GM19099 (cell line): ENCODE results near the gene FNDC3B.

Experiments used
- POLR2A ChIP-seq: IDR thresholded peaks from 3 replicates; pipeline ENCODE4 v1.6.1; 2011; ENCODE audit warnings: low read depth; ENCODE audit not compliant: insufficient read length; ENCODE audit errors: extremely low read depth

The FNDC3B gene

DNA sequence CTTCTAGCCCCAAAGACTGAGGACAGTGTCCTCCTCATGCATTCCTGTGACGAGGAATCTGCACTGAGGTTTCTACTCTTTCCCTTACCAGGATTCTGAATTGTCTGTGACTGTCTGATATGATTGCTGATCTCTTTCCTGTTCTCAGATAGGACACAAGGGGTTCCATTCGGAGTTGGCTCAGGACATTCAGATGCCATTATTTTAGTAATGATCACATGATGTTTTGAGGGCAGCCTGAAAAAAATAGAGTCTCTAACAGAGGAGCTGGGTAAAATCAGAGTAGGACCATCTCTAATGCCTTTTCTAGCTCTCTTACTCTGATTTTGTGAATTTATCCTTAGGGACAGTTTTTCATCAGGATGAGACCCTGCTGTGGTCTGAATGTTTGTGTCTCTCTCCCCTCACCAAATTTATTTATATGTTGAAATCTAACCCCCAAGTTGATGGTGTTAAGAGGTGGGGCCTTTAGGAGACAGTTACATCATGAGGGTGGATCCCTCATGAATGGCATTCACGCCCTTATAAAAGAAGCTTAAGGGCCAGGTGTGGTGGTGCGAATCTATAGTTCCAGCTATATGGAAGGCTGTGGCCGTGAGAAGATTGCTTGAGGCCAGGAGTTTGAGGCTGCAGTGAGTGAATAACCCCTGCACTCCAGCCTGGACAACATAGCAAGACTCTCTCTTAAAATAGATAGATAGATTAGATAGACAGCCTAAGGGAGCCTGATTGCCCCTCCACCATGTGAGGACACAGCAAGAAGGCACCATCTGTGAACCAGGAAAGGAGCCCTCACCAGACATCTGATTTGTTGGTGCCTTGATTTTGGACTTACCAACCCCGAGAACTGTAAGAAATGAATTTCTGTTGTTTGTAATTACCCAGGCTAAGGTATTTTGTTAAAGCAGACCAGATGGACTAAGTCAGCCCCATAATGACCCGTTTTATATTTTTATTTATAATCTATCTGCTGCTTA is 24.4 kb downstream of the FNDC3B start:
- TF ChIP-seq POLR2A: no peak

- TF ChIP-seq POLR2A: no peak
Measured at GRCh38 chr3:172065527-172065926, 26.1 kb downstream of the FNDC3B start.

DNA sequence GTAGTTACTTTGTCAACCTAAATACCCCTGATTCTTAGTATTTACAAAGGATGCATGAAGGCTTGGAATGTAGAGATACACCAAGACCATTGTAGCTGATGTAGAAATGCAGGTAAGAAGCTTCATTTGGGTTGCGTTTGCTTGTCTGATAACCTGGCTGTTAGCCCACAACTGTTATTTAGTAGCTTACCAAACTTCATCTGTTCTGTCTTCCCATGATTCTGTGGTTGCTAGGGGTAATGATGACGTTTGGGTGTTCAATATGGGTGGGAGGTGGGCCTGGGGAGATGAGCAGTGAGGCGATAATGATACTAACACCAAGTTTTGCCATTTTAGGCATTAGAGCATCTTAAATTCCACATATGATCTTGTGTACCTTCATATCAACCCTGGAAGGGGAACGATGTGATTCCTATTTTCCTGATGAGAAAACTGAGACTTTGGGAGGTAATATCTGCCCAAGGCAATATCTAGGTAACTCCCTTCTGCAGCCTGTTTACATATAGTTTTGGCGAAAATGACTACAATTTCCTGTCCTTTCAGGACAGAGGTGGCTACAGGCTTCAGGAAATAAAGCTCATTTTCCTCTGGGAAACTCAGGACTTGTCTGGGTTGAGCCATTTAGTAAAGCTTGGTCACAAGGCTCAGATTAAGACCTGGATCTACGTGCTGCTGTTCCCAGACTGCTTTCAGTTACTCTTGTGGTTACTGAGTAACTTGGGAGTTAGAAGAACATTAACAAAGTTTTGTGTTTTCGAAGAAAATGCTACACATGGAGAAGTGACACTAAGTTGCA is 26.8 kb downstream of the FNDC3B start:
- TF ChIP-seq POLR2A: no peak

GRCh38 chr3:172066880-172067796 is 27.8 kb downstream of the FNDC3B start:
- no peak for TF ChIP-seq POLR2A

- TF ChIP-seq POLR2A: no peak
Measured at GRCh38 chr3:172067837-172068440, 28.6 kb downstream of the FNDC3B start.

- no peak for TF ChIP-seq POLR2A
Measured at GRCh38 chr3:172068977-172069376, 29.6 kb downstream of the FNDC3B start.

DNA sequence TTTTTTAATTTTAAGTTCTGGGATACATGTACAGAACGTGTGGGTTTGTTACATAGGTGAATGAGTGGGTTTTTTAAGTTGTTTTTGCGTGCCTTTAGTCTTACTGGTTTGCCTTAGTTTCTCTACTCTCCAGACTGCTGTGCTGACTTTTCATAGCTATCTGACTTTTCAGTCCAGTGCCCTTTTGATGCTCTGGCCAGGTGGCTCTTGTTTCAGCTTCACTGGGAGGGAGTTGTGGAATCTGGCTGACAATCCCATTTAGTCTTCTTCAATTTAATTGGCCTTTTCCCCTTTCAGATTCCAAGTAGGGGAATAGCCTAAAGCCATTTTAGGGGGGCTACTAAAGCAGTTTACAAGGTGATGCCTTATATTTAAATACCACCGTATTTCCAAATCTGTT is 30.1 kb downstream of the FNDC3B start:
- no peak for TF ChIP-seq POLR2A

DNA sequence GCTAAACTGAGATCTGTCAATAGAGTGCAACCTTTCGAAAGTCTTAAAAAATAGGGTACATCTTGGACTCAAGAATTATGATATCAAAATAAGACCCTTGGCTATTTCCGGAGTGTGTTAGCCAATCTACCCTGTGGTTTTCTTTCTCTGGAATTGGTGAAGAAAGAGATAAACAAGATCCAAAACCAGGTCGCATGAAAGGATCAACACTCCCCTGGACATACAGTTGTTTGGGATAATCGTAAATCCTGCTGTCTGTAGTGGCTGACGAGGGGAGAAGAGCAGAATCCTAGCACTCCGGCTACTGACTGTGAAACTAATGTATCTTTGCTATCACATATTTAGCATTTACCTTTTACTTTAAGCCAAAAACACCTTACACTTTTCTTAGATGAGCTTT is 30.9 kb downstream of the FNDC3B start:
- TF ChIP-seq POLR2A: no peak

DNA sequence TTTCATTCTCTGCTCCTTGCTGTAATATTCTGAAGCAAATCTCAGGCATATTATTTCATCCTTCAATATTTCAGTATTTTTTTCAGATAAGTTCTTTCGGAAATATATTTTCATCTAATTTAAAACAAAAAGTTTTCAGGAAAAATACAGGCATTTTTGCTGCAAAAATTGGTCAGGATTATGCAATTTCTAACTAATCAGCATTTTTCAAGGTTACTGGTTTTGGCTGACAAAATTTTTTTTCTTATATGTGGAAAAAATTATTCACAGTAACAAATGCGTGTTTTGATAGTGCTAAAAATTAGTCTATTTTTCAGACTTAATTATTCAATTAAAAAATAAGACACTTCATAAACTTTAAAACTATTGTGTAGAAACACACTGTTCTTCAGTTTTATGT is 31.4 kb downstream of the FNDC3B start:
- no peak for TF ChIP-seq POLR2A

DNA sequence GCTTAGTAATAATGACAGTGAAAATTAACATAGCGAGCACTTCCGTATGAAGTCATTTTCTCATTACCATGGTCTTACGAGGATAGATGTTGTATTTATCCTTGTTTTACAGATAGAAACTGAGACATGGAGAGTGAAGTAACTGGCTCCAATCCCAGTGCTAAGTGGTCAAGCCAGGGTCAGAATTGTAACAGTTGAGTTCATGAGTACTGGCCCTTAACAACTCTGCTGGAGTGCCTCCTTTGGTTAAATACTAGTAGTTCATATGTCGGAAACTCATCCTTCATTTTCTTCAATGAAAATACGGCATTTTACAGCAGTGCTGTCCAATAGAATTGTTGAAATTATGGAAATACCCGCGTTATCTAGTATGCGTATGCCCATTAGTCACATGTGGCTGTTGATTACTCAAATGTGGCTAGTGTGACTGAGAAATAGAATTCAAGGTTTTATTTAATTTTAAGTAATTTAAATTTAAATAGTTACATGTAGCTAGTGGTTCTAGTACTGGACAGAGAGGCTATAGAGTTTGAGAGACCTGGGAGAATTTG is 32.5 kb downstream of the FNDC3B start:
- TF ChIP-seq POLR2A: no peak

GRCh38 chr3:172072543-172072942 is 33.2 kb downstream of the FNDC3B start:
- no peak for TF ChIP-seq POLR2A

GRCh38 chr3:172073262-172073915 is 34.0 kb downstream of the FNDC3B start:
- no peak for TF ChIP-seq POLR2A

DNA sequence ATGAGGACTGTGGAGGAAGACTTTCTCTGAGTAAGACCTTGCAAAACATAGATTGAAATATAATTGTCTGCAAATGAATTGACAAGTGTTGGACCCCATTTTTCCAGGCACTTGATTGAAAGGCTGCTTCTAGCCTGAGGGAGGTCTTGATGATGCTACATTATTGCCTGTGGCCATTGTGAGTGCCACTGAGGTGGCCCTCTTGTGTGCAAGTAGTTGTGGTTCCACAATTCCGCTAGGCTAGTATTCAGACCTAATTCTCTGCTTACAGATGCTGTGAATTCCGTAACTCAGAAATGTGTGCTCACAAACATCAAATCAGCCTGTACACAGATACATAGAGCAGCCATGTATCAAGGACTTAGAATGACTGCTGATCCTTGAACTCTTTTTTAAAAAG is 34.7 kb downstream of the FNDC3B start:
- no peak for TF ChIP-seq POLR2A

- TF ChIP-seq POLR2A: no peak
Measured at GRCh38 chr3:172074586-172074985, 35.2 kb downstream of the FNDC3B start.
